Measurements from ENCODE around the gene TMED1. TPM values are rescaled to one million over a fixed set of nuclear protein-coding genes. Genes with fewer than 3 reads are reported as not detected.

Gene TMED1
- total RNA-seq, 1 donor = 43.1 TPM

DNA sequence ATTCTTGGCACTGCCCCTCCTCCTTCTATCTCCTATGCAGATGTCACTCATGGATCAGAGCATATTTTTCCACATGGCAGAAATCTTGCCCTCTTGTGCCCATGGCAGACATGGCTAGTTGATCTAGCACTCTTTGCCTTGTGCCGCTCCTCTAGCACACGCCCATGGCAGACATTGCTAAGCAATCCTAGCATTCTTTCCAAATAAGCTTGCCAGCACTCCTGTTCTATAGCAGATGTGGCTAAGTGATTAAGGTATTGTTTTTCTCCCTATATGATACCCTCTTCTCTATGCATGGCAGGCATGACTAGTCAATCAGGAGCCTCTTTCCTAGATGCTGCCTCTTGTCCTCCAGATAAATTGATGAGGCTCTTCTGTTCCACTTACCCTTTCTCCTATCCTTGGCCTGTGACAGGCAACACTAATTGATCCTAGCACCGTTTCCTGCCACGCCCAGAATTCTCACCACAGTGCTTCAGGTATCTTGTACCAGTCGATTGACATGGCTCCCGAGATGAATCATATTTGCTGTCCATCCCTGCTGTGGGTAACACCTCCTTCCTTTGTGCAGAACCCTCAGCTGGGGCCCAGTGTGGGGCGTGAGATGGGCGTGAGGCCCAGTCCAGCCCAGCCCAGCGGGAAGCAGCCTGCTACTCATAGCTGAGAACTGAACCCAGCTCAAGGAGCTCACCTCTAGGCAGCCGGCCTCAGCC, 26.9 kb downstream of the TMED1 start:
- no peak overlapping the region for H3K4me3 ChIP-seq (ENCODE audit: insufficient read depth, low read length)
- no peak for DNase-seq (ENCODE audit: insufficient read length, low spot score, missing footprints)

DNA sequence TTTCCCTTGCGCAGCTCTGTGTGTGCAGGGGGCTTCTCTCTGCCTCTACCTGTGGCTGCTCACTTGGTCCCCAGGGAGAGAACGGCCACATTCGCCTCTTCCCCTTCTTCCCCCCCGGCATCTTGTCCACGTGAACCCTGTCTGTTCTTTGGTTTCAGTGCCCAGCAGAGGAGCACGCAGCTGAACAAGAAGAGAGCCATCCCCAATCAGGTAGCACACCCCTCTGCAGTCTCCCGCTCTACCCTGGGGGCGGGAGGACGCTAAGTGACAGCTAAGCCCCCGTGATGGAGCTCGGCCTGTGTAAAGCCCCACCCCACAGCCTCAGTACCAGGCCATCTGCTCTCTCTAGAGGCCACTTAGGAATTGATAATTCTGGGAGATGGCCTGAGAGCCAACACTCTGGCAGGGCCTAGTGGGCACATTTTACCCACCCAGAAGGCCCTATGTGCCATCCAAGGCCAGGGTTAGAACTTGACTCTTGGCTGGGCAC, 30.2 kb downstream of the TMED1 start:
- H4K20me1 ChIP-seq (ENCODE audit: insufficient read depth, low read length) = no peaks in the 10 kb centered on the region
- H3K9me3 ChIP-seq (ENCODE audit: low read depth, low read length) = no peaks in the 10 kb centered on the region

More for the DNA sequence above, 26.9 kb downstream of the TMED1 start:
- Histone ChIP-seq H3K79me2 (ENCODE audit: insufficient read depth, low read length) (peaks cover 6% of the 10 kb centered on the region), H4K20me1 (ENCODE audit: insufficient read depth, low read length) (peaks cover 2% of the 10 kb centered on the region), H3K4me1 (ENCODE audit: insufficient read depth, low read length) (peaks cover 14% of the 10 kb centered on the region), H2AFZ (ENCODE audit: low read length) (no peak overlapping the region), H3K4me2 (ENCODE audit: insufficient read depth, low read length) (no peak overlapping the region), H3K27me3 (ENCODE audit: insufficient read depth, low read length) (no peaks in the 10 kb centered on the region), H3K9me3 (ENCODE audit: low read depth, low read length) (no peaks in the 10 kb centered on the region), H3K36me3 (ENCODE audit: insufficient read depth, low read length) (peaks cover 57% of the 10 kb centered on the region), H3K27ac (ENCODE audit: low read depth, low read length) (no peak overlapping the region)
- TF ChIP-seq, protein P1, sequence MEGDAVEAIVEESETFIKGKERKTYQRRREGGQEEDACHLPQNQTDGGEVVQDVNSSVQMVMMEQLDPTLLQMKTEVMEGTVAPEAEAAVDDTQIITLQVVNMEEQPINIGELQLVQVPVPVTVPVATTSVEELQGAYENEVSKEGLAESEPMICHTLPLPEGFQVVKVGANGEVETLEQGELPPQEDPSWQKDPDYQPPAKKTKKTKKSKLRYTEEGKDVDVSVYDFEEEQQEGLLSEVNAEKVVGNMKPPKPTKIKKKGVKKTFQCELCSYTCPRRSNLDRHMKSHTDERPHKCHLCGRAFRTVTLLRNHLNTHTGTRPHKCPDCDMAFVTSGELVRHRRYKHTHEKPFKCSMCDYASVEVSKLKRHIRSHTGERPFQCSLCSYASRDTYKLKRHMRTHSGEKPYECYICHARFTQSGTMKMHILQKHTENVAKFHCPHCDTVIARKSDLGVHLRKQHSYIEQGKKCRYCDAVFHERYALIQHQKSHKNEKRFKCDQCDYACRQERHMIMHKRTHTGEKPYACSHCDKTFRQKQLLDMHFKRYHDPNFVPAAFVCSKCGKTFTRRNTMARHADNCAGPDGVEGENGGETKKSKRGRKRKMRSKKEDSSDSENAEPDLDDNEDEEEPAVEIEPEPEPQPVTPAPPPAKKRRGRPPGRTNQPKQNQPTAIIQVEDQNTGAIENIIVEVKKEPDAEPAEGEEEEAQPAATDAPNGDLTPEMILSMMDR (IDR thresholded peaks at IDR 0.05; ENCODE audit: extremely low read depth, low read depth, low read length) = no peak

DNA sequence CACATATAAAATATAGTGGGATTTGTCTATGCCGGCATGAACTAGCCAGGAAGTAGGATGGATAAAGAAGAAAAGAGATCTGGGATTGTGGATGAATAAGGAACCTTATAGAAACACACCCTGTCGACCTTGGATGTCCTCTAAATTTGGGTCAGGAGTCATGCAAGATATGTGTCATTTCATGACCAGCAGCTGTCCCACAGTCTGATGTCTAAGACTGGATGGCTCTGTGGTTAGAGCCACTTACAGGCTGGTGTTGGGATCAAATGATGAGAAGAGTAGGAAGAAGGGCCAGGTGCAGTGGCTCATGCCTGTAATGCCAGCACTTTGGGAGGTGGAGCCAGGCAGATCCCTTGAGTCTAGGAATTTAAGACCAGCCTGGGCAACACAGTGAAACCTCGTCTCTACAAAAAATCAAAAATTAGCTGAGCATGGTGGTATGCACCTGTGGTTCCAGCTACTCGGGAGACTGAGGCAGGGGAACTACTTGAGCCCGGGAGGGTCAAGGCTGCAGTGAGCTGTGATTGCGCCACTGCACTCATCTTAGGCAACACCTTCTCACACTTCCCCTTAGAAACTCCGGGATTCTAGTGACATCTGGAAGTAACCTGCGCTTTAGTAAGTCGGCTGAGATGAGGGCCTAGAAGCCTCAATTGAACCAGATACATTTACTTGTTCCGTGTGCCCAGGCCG, 30.8 kb downstream of the TMED1 start:
- Histone ChIP-seq H3K36me3 (ENCODE audit: insufficient read depth, low read length) (peaks cover 43% of the 10 kb centered on the region), H3K4me3 (ENCODE audit: insufficient read depth, low read length) (no peak overlapping the region), H3K4me2 (ENCODE audit: insufficient read depth, low read length) (no peak overlapping the region), H3K79me2 (ENCODE audit: insufficient read depth, low read length) (no peaks in the 10 kb centered on the region), H4K20me1 (ENCODE audit: insufficient read depth, low read length) (no peaks in the 10 kb centered on the region), H3K27ac (ENCODE audit: low read depth, low read length) (no peak overlapping the region), H3K9me3 (ENCODE audit: low read depth, low read length) (no peaks in the 10 kb centered on the region), H3K4me1 (ENCODE audit: insufficient read depth, low read length) (no peaks in the 10 kb centered on the region), H3K27me3 (ENCODE audit: insufficient read depth, low read length) (no peaks in the 10 kb centered on the region), H2AFZ (ENCODE audit: low read length) (no peak overlapping the region)
- no peak for DNase-seq (ENCODE audit: insufficient read length, low spot score, missing footprints)
- TF ChIP-seq, protein P1 (IDR thresholded peaks at IDR 0.05; ENCODE audit: extremely low read depth, low read depth, low read length) = no peak

More for the DNA sequence above, 30.2 kb downstream of the TMED1 start:
- Histone ChIP-seq H3K36me3 (ENCODE audit: insufficient read depth, low read length) (peaks cover 42% of the 10 kb centered on the region), H3K27ac (ENCODE audit: low read depth, low read length) (no peak overlapping the region), H3K4me3 (ENCODE audit: insufficient read depth, low read length) (no peak overlapping the region), H3K4me2 (ENCODE audit: insufficient read depth, low read length) (no peak overlapping the region), H3K79me2 (ENCODE audit: insufficient read depth, low read length) (no peaks in the 10 kb centered on the region), H3K27me3 (ENCODE audit: insufficient read depth, low read length) (no peaks in the 10 kb centered on the region), H2AFZ (ENCODE audit: low read length) (no peak overlapping the region), H3K4me1 (ENCODE audit: insufficient read depth, low read length) (no peaks in the 10 kb centered on the region)
- TF ChIP-seq, protein P1 (IDR thresholded peaks at IDR 0.05; ENCODE audit: extremely low read depth, low read depth, low read length) = no peak
- DNase-seq (ENCODE audit: insufficient read length, low spot score, missing footprints) = no peak

DNA sequence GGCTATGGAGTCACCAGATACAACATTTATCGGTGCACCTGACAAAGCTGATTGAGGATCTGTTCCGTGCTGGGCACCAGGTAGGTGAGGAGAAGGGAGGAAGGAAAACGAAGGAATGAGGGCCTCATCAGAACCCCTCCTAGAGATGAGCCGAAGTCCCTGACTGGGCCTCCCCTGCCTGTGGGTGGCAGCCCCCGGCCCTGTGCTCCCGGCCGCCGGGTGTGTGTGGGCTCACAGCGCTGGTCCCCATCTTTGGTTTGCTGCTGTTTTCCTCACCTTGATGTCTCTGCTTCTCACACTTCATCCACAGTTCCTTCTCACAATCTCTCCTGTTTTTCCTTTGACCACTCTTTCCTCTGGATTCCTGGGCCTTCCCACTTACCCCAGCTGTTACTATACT, 32.8 kb downstream of the TMED1 start:
- no peak overlapping the region for H3K4me3 ChIP-seq (ENCODE audit: insufficient read depth, low read length)
- H3K4me2 ChIP-seq (ENCODE audit: insufficient read depth, low read length) = no peak overlapping the region
- H3K4me1 ChIP-seq (ENCODE audit: insufficient read depth, low read length) = no peaks in the 10 kb centered on the region
- H3K36me3 ChIP-seq (ENCODE audit: insufficient read depth, low read length) = peaks cover 50% of the 10 kb centered on the region
- H3K27me3 ChIP-seq (ENCODE audit: insufficient read depth, low read length) = no peaks in the 10 kb centered on the region
- no peaks in the 10 kb centered on the region for H4K20me1 ChIP-seq (ENCODE audit: insufficient read depth, low read length)
- H3K9me3 ChIP-seq (ENCODE audit: low read depth, low read length) = no peaks in the 10 kb centered on the region
- no peaks in the 10 kb centered on the region for H3K79me2 ChIP-seq (ENCODE audit: insufficient read depth, low read length)
- no peak overlapping the region for H3K27ac ChIP-seq (ENCODE audit: low read depth, low read length)
- H2AFZ ChIP-seq (ENCODE audit: low read length) = no peak overlapping the region
- DNase-seq (ENCODE audit: insufficient read length, low spot score, missing footprints) = no peak
- TF ChIP-seq, protein P1 (IDR thresholded peaks at IDR 0.05; ENCODE audit: extremely low read depth, low read depth, low read length) = no peak
